ENCODE data around the gene N4BP3. TPM values are rescaled to one million over a fixed set of nuclear protein-coding genes. Genes with fewer than 3 reads are reported as not detected.
"Not testable (repeated sequence)": the region's sequence is repeated elsewhere in the genome, so short reads cannot be mapped to it uniquely, and the experiment has no call there.

Gene N4BP3
- total RNA-seq, 2 experiments from 2014 or later = 1.3 to 1.5 TPM

- Mint-ChIP-seq H3K27me3 (no peaks in the 10 kb centered on the region), H3K27ac (no peak overlapping the region), H3K9me3 (no peaks in the 10 kb centered on the region), H3K4me1 (peaks cover 27% of the 10 kb centered on the region), H3K4me3 (no peak overlapping the region), H3K36me3 (ENCODE audit: low read depth) (no peaks in the 10 kb centered on the region)
- ChIA-PET CTCF (interaction anchor here (0.7 to 3.1 kb wide), 2 partner anchors 8 to 12 kb away, joined by 3 to 17 read pairs; no protein-coding TSS in a partner anchor), POLR2A (no interaction called here)
- no peak for DNase-seq
Observed at GRCh38 chr5:178129296-178129695, 16.0 kb downstream of the N4BP3 start.

- H3K4me1 Mint-ChIP-seq = peaks cover 27% of the 10 kb centered on the region
- POLR2A ChIA-PET; H3K9me3 Mint-ChIP-seq; DNase-seq; H3K27me3 Mint-ChIP-seq; H3K36me3 Mint-ChIP-seq (ENCODE audit: low read depth): not testable (repeated sequence)
- peak overlapping the region; percentile 75 for H3K27ac Mint-ChIP-seq
- H3K4me3 Mint-ChIP-seq = peak overlapping the region; percentile 67
- CTCF ChIA-PET = interaction anchor here (0.7 to 3.1 kb wide), 2 partner anchors 9 to 13 kb away, joined by 3 to 17 read pairs; no protein-coding TSS in a partner anchor
Observed at GRCh38 chr5:178130234-178130575, 16.9 kb downstream of the N4BP3 start.

GRCh38 chr5:178130576-178131445 is 17.5 kb downstream of the N4BP3 start, which contains the start of gene RMND5B:
RMND5B (plus strand) TSS chr5:178131014; CDS start chr5:178138120, 7,106 bp downstream.
- no peaks in the 10 kb centered on the region for H3K9me3 Mint-ChIP-seq
- ChIA-PET CTCF (interaction anchor here (1.0 to 3.1 kb wide), 3 partner anchors 10 to 19 kb away, joined by 3 to 17 read pairs (median 3); partner anchors contain the start of gene N4BP3), POLR2A (interaction anchor here (0.6 kb wide), 1 partner anchor 20 kb away, joined by 3 read pairs; no protein-coding TSS in a partner anchor)
- peak within 1 kb of the TSS; percentile 88 for H3K27ac Mint-ChIP-seq
- H3K4me1 Mint-ChIP-seq = peaks cover 27% of the 10 kb centered on the region
- no peaks in the 10 kb centered on the region for H3K27me3 Mint-ChIP-seq
- H3K4me3 Mint-ChIP-seq = peak within 1 kb of the TSS; percentile 80
- no peaks in the 10 kb centered on the region for H3K36me3 Mint-ChIP-seq (ENCODE audit: low read depth)
- peak; percentile 79 for DNase-seq

GRCh38 chr5:178131446-178131996 is 18.2 kb downstream of the N4BP3 start:
- DNase-seq = no peak
- H3K27ac Mint-ChIP-seq = peak overlapping the region; percentile 88
- H3K4me1 Mint-ChIP-seq = peaks cover 26% of the 10 kb centered on the region
- no peaks in the 10 kb centered on the region for H3K27me3 Mint-ChIP-seq
- H3K4me3 Mint-ChIP-seq = peak overlapping the region; percentile 80
- H3K36me3 Mint-ChIP-seq (ENCODE audit: low read depth) = no peaks in the 10 kb centered on the region
- CTCF ChIA-PET = interaction anchor here (1.0 to 3.1 kb wide), 4 partner anchors 11 to 18 kb away, joined by 3 to 17 read pairs (median 4); partner anchors contain the start of gene N4BP3
- no peaks in the 10 kb centered on the region for H3K9me3 Mint-ChIP-seq
- POLR2A ChIA-PET = interaction anchor here (0.6 kb wide), 1 partner anchor 20 kb away, joined by 3 read pairs; no protein-coding TSS in a partner anchor

GRCh38 chr5:178136990-178137389 is 23.7 kb downstream of the N4BP3 start:
- ChIA-PET CTCF (interaction anchor here (0.6 to 6.0 kb wide), 5 partner anchors 9 to 26 kb away, joined by 3 to 39 read pairs (median 6); partner anchors contain the start of gene NHP2), POLR2A (no interaction called here)
- Mint-ChIP-seq H3K9me3 (no peaks in the 10 kb centered on the region), H3K36me3 (ENCODE audit: low read depth) (peaks cover 7% of the 10 kb centered on the region), H3K4me3 (no peak overlapping the region), H3K27me3 (no peaks in the 10 kb centered on the region), H3K4me1 (peaks cover 12% of the 10 kb centered on the region), H3K27ac (no peak overlapping the region)
- DNase-seq = no peak

- no peak for DNase-seq
- no peak overlapping the region for H3K4me3 Mint-ChIP-seq
- peaks cover 9% of the 10 kb centered on the region for H3K4me1 Mint-ChIP-seq
- no peaks in the 10 kb centered on the region for H3K9me3 Mint-ChIP-seq
- H3K36me3 Mint-ChIP-seq (ENCODE audit: low read depth) = peaks cover 7% of the 10 kb centered on the region
- ChIA-PET POLR2A (no interaction called here), CTCF (interaction anchor here (1.4 to 6.0 kb wide), 2 partner anchors 15 to 18 kb away, joined by 4 to 39 read pairs; no protein-coding TSS in a partner anchor)
- no peak overlapping the region for H3K27ac Mint-ChIP-seq
- no peaks in the 10 kb centered on the region for H3K27me3 Mint-ChIP-seq
Observed at GRCh38 chr5:178137991-178138390, 24.7 kb downstream of the N4BP3 start.

- ChIA-PET POLR2A (no interaction called here), CTCF (interaction anchor here (0.6 to 1.2 kb wide), 3 partner anchors 8 to 189 kb away, joined by 3 read pairs; no protein-coding TSS in a partner anchor)
- Mint-ChIP-seq H3K27ac (no peak overlapping the region), H3K36me3 (ENCODE audit: low read depth) (peaks cover 15% of the 10 kb centered on the region), H3K27me3 (no peaks in the 10 kb centered on the region), H3K4me1 (peaks cover 1% of the 10 kb centered on the region), H3K4me3 (no peak overlapping the region), H3K9me3 (no peaks in the 10 kb centered on the region)
- DNase-seq = no peak
Observed at GRCh38 chr5:178141550-178141949, 28.2 kb downstream of the N4BP3 start.

- ChIA-PET CTCF (interaction anchor here (0.9 to 2.3 kb wide), 4 partner anchors 10 to 66 kb away, joined by 3 to 21 read pairs (median 3); no protein-coding TSS in a partner anchor), POLR2A (interaction anchor here (0.8 kb wide), 1 partner anchor 11 kb away, joined by 3 read pairs; the partner anchor contains the start of gene NHP2)
- H3K27me3 Mint-ChIP-seq = no peaks in the 10 kb centered on the region
Observed at GRCh38 chr5:178142642-178143041, 29.3 kb downstream of the N4BP3 start.

GRCh38 chr5:178143246-178143645 is 29.9 kb downstream of the N4BP3 start:
- Mint-ChIP-seq H3K36me3 (ENCODE audit: low read depth) (peaks cover 27% of the 10 kb centered on the region), H3K9me3 (no peaks in the 10 kb centered on the region), H3K4me3 (no peak overlapping the region), H3K4me1 (peaks cover 1% of the 10 kb centered on the region), H3K27ac (no peak overlapping the region), H3K27me3 (no peaks in the 10 kb centered on the region)
- POLR2A ChIA-PET = no interaction called here
- CTCF ChIA-PET = interaction anchor here (0.8 to 2.3 kb wide), 6 partner anchors 9 to 67 kb away, joined by 3 to 21 read pairs (median 4); no protein-coding TSS in a partner anchor
- no peak for DNase-seq

More at GRCh38 chr5:178142642-178143041, 29.3 kb downstream of the N4BP3 start:
- Mint-ChIP-seq H3K4me3 (no peak overlapping the region), H3K9me3 (no peaks in the 10 kb centered on the region), H3K36me3 (ENCODE audit: low read depth) (peaks cover 21% of the 10 kb centered on the region), H3K27ac (no peak overlapping the region), H3K4me1 (no peaks in the 10 kb centered on the region)
- no peak for DNase-seq

- DNase-seq = no peak
- Mint-ChIP-seq H3K9me3 (no peaks in the 10 kb centered on the region), H3K27me3 (no peaks in the 10 kb centered on the region), H3K4me3 (no peak overlapping the region), H3K36me3 (ENCODE audit: low read depth) (peaks cover 31% of the 10 kb centered on the region), H3K27ac (no peak overlapping the region), H3K4me1 (peaks cover 5% of the 10 kb centered on the region)
- CTCF ChIA-PET = interaction anchor here (0.8 to 2.3 kb wide), 6 partner anchors 8 to 67 kb away, joined by 3 to 21 read pairs (median 4); no protein-coding TSS in a partner anchor
- POLR2A ChIA-PET = no interaction called here
Observed at GRCh38 chr5:178143901-178144300, 30.6 kb downstream of the N4BP3 start.

- no peak overlapping the region for H3K4me3 Mint-ChIP-seq
- ChIA-PET CTCF (interaction anchor here (0.9 to 4.1 kb wide), 8 partner anchors 10 to 71 kb away, joined by 3 to 22 read pairs (median 6); no protein-coding TSS in a partner anchor), POLR2A (no interaction called here)
- peak; percentile 77 for DNase-seq
- no peak overlapping the region for H3K27ac Mint-ChIP-seq
- H3K27me3 Mint-ChIP-seq = no peaks in the 10 kb centered on the region
- peaks cover 27% of the 10 kb centered on the region for H3K4me1 Mint-ChIP-seq
- H3K9me3 Mint-ChIP-seq = no peaks in the 10 kb centered on the region
- peaks cover 43% of the 10 kb centered on the region for H3K36me3 Mint-ChIP-seq (ENCODE audit: low read depth)
Observed at GRCh38 chr5:178145965-178146820, 32.9 kb downstream of the N4BP3 start.

- POLR2A ChIA-PET = no interaction called here
- Mint-ChIP-seq H3K4me1 (peaks cover 38% of the 10 kb centered on the region), H3K36me3 (ENCODE audit: low read depth) (peaks cover 49% of the 10 kb centered on the region), H3K27me3 (no peaks in the 10 kb centered on the region), H3K9me3 (no peaks in the 10 kb centered on the region), H3K4me3 (no peak overlapping the region), H3K27ac (no peak overlapping the region)
- DNase-seq = no peak
- CTCF ChIA-PET = interaction anchor here (1.8 to 4.1 kb wide), 3 partner anchors 26 to 72 kb away, joined by 7 to 22 read pairs (median 16); no protein-coding TSS in a partner anchor
Observed at GRCh38 chr5:178147406-178147805, 34.1 kb downstream of the N4BP3 start.

Measured in activated CD4-positive, alpha-beta T cell treated with anti-CD3 and anti-CD28 coated beads, Interleukin-2, amount 10 ng/mL, durations not matched to agents 7 days and 5 days (primary cell).